GM18498 (cell line): Measurements from ENCODE around the gene APBB2.
"Not testable (repeated sequence)": the region's sequence is repeated elsewhere in the genome, so short reads cannot be mapped to it uniquely, and the experiment has no call there.

Experiments
- ATAC-seq: cut with Tn5 transposase; IDR thresholded peaks from one replicate; pipeline ENCODE4 v1.9.1; 2021; ENCODE audit warnings: mild to moderate bottlenecking, moderate library complexity; ENCODE audit not compliant: unreplicated experiment

Gene APBB2

GRCh38 chr4:41160012-41160789, 54.1 kb downstream of the APBB2 start:
- no peak for ATAC-seq

GRCh38 chr4:41158756-41159155, 55.6 kb downstream of the APBB2 start:
- no peak for ATAC-seq

- ATAC-seq, result no peak
Observed at GRCh38 chr4:41158274-41158673, 56.1 kb downstream of the APBB2 start.

GRCh38 chr4:41157009-41157408, 57.3 kb downstream of the APBB2 start:
- ATAC-seq, result no peak

GRCh38 chr4:41156574-41156973, 57.8 kb downstream of the APBB2 start:
- ATAC-seq, result no peak

GRCh38 chr4:41155194-41155830, 59.0 kb downstream of the APBB2 start:
- ATAC-seq, result no peak

GRCh38 chr4:41154814-41155177, 59.5 kb downstream of the APBB2 start:
- no peak for ATAC-seq

GRCh38 chr4:41154010-41154813, 60.1 kb downstream of the APBB2 start:
- ATAC-seq, result no peak

- ATAC-seq, result no peak
Observed at GRCh38 chr4:41150401-41150800, 63.9 kb downstream of the APBB2 start.

GRCh38 chr4:41149568-41149967, 64.8 kb downstream of the APBB2 start:
- ATAC-seq, result not testable (repeated sequence)

GRCh38 chr4:41148931-41149330, 65.4 kb downstream of the APBB2 start:
- ATAC-seq, result no peak

- ATAC-seq, result no peak
Observed at GRCh38 chr4:41148292-41148691, 66.0 kb downstream of the APBB2 start.

- ATAC-seq, result not testable (repeated sequence)
Observed at GRCh38 chr4:41147570-41147969, 66.8 kb downstream of the APBB2 start.

- no peak for ATAC-seq
Observed at GRCh38 chr4:41146716-41147506, 67.4 kb downstream of the APBB2 start.

GRCh38 chr4:41146196-41146595, 68.1 kb downstream of the APBB2 start:
- ATAC-seq, result no peak

GRCh38 chr4:41145571-41146078, 68.7 kb downstream of the APBB2 start:
- ATAC-seq, result no peak

- ATAC-seq, result no peak
Observed at GRCh38 chr4:41144812-41145211, 69.5 kb downstream of the APBB2 start.

GRCh38 chr4:41144040-41144379, 70.3 kb downstream of the APBB2 start:
- ATAC-seq, result no peak

- no peak for ATAC-seq
Observed at GRCh38 chr4:41143311-41144039, 70.9 kb downstream of the APBB2 start.
